IPS-15b (cell line): ENCODE data around the gene ACKR2.

Experiments used
- H3K27me3 ChIP-seq: one replicate; pipeline ENCODE4 v1.6.1; 2013; ENCODE audit warnings: low read length; ENCODE audit not compliant: control insufficient read depth, insufficient read depth
- H3K36me3 ChIP-seq: one replicate; pipeline ENCODE4 v1.6.1; 2013; ENCODE audit warnings: low read length; ENCODE audit not compliant: control insufficient read depth, insufficient read depth
- H3K4me1 ChIP-seq: one replicate; pipeline ENCODE4 v1.6.1; 2013; ENCODE audit warnings: mild to moderate bottlenecking, low read length; ENCODE audit not compliant: control insufficient read depth, insufficient read depth
- H3K4me3 ChIP-seq: one replicate; pipeline ENCODE4 v1.5.1; 2013; ENCODE audit warnings: low read depth, low read length
- H3K9ac ChIP-seq: one replicate; pipeline ENCODE4 v1.6.1; 2013; ENCODE audit warnings: low read depth, mild to moderate bottlenecking, low read length
- H3K9me3 ChIP-seq: one replicate; pipeline ENCODE4 v1.6.1; 2013; ENCODE audit warnings: mild to moderate bottlenecking, low read length; ENCODE audit not compliant: control insufficient read depth, insufficient read depth

Gene ACKR2

DNA sequence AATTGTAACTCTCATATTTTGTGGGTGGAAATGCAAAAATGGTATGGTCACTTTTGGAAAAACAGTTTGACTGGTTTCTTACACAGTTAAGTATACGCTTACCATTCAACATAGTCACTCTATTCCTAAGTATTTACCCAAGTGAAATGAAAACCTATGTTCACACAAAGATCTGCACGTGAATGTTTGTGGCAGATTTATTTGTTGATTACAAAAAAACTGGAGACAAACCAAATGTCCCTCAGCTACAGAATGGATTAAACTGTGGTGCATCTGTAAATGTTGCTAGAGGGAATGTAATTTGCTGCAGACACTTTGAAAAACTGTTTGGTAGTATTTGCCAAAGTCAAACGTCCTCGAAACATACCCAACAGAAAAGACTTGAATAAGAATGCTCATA lies 29.3 kb downstream of the ACKR2 start:
- Histone ChIP-seq H3K36me3 (no peaks in the 10 kb centered on the region), H3K27me3 (no peaks in the 10 kb centered on the region), H3K9me3 (no peaks in the 10 kb centered on the region), H3K4me3 (no peak overlapping the region), H3K4me1 (no peaks in the 10 kb centered on the region), H3K9ac (no peak overlapping the region)

GRCh38 chr3:42839616-42840015 lies 30.4 kb downstream of the ACKR2 start:
- H3K9ac ChIP-seq, result no peak overlapping the region
- no peaks in the 10 kb centered on the region for H3K27me3 ChIP-seq
- no peaks in the 10 kb centered on the region for H3K9me3 ChIP-seq
- H3K36me3 ChIP-seq, result no peaks in the 10 kb centered on the region
- H3K4me3 ChIP-seq, result no peak overlapping the region
- no peaks in the 10 kb centered on the region for H3K4me1 ChIP-seq

DNA sequence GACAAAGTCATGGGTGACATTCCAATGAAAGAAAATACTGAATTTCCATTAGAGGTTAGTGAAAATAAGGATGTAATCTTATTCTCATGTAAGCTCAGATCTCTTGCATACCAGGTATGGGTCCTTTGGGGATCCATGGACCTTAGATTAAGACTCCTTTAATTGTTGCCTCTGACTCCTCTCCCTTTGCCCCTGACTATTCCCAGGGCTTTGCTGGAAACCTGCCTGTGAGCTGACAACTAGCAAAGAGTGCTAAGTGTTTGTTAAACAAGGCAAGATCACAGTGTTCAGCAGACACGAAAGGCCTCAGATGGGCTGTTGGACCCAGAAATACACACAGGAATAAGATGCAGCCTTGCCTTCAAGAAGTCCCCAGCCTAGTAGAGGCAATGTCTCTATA lies 32.1 kb downstream of the ACKR2 start:
- Histone ChIP-seq H3K9me3 (no peaks in the 10 kb centered on the region), H3K36me3 (no peaks in the 10 kb centered on the region), H3K4me3 (no peak overlapping the region), H3K27me3 (no peaks in the 10 kb centered on the region), H3K9ac (no peak overlapping the region), H3K4me1 (no peaks in the 10 kb centered on the region)

DNA sequence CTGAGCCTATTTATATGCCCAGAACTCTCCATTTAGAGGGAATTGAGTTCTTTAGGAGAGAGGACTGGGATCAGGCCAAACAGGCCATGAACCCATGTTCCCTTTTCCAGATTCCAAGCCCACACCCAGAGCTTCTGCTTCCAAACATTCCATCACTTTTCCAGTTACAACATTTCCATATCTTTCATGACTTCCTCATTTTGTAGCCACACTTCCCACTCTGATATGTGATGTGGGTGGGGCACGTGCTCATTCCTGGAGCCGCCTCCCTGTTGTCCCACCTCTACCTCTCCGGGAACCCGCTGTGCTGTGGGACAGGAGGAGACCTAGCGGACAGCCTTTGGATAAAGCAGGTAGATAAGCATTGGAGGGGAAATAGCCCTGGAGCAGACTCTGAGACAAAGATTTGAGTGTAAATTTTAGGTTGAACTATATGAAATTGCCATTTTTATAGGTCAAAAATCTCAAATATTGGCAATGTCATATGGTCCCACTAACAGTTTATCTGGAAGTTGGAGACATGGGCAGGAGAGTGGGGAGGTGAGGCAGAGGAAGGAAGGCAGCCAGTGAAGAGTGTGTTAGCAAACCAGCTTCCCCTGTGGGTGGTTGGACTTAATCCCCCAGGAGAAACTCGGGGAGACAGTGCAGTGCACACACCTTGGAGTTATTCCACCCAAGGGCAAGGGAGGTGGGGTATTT lies 34.6 kb downstream of the ACKR2 start:
- H3K9me3 ChIP-seq, result no peaks in the 10 kb centered on the region
- H3K4me1 ChIP-seq, result no peaks in the 10 kb centered on the region
- H3K27me3 ChIP-seq, result no peaks in the 10 kb centered on the region

GRCh38 chr3:42844412-42844713 lies 35.1 kb downstream of the ACKR2 start:
- Histone ChIP-seq H3K4me3 (no peak overlapping the region), H3K27me3 (no peaks in the 10 kb centered on the region), H3K4me1 (no peaks in the 10 kb centered on the region), H3K9ac (no peak overlapping the region), H3K36me3 (no peaks in the 10 kb centered on the region), H3K9me3 (no peaks in the 10 kb centered on the region)

More for the DNA sequence above, 34.6 kb downstream of the ACKR2 start:
- Histone ChIP-seq H3K4me3 (no peak overlapping the region), H3K9ac (no peak overlapping the region), H3K36me3 (no peaks in the 10 kb centered on the region)

GRCh38 chr3:42844815-42845214 lies 35.6 kb downstream of the ACKR2 start:
- Histone ChIP-seq H3K9ac (no peak overlapping the region), H3K27me3 (no peaks in the 10 kb centered on the region), H3K4me3 (no peak overlapping the region), H3K9me3 (no peaks in the 10 kb centered on the region), H3K36me3 (no peaks in the 10 kb centered on the region), H3K4me1 (no peaks in the 10 kb centered on the region)

DNA sequence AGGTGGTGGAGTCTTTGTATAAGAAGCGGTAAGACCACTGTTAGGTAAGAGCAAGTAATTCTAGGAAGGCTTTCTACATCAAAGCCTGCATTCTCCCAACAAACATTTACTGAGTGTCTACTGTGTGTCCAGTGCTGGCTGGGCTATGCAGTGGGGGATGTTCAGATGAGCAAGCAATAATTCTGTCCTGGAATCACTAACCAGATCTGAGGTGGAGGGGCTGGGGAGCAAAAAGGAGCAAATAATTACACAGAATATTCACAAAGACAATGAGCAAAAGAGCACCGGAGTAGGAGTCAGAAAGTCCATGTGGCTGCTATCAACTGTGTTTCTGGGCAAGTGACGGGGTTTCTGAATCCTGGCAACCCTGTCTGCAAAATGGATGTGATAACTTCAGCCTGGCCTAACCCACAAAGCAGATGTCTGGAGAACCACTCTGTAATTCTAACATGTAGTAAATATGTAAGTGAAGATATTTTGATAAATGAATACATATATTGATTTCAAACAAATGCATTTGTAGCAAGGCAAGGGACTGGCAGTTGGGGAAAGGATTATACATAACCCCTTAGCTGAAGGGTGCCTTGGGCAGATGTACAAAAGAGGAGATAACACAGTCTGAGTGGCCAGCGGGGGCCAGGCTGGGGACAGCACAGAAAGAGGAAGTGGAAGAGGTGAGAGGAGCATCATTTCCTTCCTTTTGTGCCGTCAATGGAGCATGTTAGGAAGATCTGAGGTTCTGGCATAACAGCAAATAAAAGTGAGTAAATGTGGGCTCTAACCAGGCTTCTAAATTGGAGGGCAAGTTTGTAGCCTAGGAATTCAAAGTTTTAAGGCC lies 37.7 kb downstream of the ACKR2 start:
- H3K36me3 ChIP-seq, result no peaks in the 10 kb centered on the region
- H3K4me3 ChIP-seq, result no peak overlapping the region
- no peaks in the 10 kb centered on the region for H3K27me3 ChIP-seq
- no peaks in the 10 kb centered on the region for H3K4me1 ChIP-seq
- no peaks in the 10 kb centered on the region for H3K9me3 ChIP-seq
- no peak overlapping the region for H3K9ac ChIP-seq

DNA sequence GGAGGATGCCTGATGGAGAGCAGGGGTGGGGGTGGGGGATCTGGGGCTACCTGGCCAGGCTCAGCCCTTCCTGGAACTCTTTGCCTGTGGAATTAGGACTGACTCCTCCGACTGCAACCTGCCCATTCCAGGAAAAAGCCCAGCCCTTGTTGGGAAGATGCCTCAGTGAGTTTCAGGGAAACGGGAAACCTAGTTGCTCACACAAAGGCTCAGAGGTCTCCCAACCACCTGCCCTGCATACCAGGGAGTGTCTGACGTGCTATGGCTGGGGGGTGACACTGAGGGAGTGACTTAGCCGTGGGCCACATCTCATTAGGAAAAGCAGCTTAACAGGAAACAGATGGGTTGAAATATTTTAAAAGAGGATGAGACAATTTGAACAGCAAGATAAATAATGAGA lies 38.5 kb downstream of the ACKR2 start:
- Histone ChIP-seq H3K4me1 (no peaks in the 10 kb centered on the region), H3K9ac (no peak overlapping the region), H3K4me3 (no peak overlapping the region)

GRCh38 chr3:42849017-42849416 lies 39.8 kb downstream of the ACKR2 start:
- H3K9me3 ChIP-seq, result no peaks in the 10 kb centered on the region
- no peaks in the 10 kb centered on the region for H3K36me3 ChIP-seq
- H3K4me3 ChIP-seq, result no peak overlapping the region
- no peaks in the 10 kb centered on the region for H3K4me1 ChIP-seq
- no peak overlapping the region for H3K9ac ChIP-seq
- H3K27me3 ChIP-seq, result no peaks in the 10 kb centered on the region

More for the DNA sequence above, 38.5 kb downstream of the ACKR2 start:
- no peaks in the 10 kb centered on the region for H3K9me3 ChIP-seq
- H3K27me3 ChIP-seq, result no peaks in the 10 kb centered on the region
- no peaks in the 10 kb centered on the region for H3K36me3 ChIP-seq

DNA sequence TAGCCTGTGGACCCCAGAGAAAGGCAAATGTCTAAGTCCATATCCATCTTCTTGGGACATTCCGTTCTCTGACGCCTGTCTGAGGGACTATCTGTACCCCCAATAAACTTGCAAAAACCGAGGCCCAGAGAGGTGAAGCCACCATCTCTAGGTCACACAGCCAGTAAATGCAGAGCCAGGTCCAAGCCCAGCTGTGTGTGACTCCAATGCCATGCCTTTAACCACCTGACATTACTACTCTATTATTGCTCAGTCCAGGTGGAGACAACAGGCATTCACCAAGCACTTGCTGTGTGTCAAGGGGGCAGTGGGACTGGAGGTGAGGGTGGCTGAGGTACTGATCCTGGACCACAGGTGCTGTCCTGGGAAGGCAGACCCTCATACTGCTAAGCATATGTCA lies 41.0 kb downstream of the ACKR2 start:
- Histone ChIP-seq H3K9ac (no peak overlapping the region), H3K4me3 (no peak overlapping the region), H3K9me3 (no peaks in the 10 kb centered on the region), H3K36me3 (no peaks in the 10 kb centered on the region), H3K4me1 (no peaks in the 10 kb centered on the region), H3K27me3 (no peaks in the 10 kb centered on the region)

DNA sequence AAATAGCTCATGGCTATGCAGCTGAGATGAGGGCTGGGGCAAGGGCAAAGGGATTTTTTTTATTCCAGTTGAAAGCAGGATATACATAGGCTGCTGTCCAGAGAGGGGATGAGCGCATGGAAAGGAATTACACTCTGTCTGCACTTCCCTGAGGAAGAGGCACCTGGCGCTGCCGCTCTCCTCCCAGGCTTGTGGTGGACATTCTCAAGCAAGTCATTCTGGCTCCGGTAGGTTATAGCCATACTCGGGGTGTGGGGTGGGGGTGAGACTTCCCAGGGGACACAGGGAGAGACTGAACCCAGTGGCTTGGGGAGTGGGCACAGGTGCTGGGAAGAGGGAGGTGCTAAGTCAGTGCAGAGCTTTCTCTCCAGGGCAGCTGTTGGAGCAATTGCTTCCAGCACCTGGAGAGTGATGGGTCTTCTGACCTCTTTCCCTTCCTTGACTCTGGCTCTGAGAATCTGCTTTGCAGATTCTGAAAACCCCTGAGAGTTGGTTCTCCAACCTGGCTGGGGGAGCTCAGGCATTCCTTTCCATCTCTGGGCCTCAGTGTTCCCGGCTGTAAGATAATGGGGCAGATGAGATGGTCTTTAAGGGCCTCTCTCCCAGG lies 42.1 kb downstream of the ACKR2 start:
- H3K4me1 ChIP-seq, result no peaks in the 10 kb centered on the region

GRCh38 chr3:42852441-42852840 lies 43.2 kb downstream of the ACKR2 start:
- no peaks in the 10 kb centered on the region for H3K4me1 ChIP-seq
- H3K9me3 ChIP-seq, result no peaks in the 10 kb centered on the region
- H3K36me3 ChIP-seq, result no peaks in the 10 kb centered on the region
- H3K4me3 ChIP-seq, result no peak overlapping the region
- no peaks in the 10 kb centered on the region for H3K27me3 ChIP-seq
- no peak overlapping the region for H3K9ac ChIP-seq

More for the DNA sequence above, 42.1 kb downstream of the ACKR2 start:
- no peak overlapping the region for H3K4me3 ChIP-seq
- H3K9ac ChIP-seq, result no peak overlapping the region
- H3K9me3 ChIP-seq, result no peaks in the 10 kb centered on the region
- H3K27me3 ChIP-seq, result no peaks in the 10 kb centered on the region
- no peaks in the 10 kb centered on the region for H3K36me3 ChIP-seq
